Panc1 (cell line): Measurements from ENCODE around the gene SHLD1. TPM values are rescaled to one million over a fixed set of nuclear protein-coding genes. Genes with fewer than 3 reads are reported as not detected.

Experiments used
- ATAC-seq: fragments of 200-7000 bp; cut with Tn5 transposase; 2 replicates; pipeline ENCODE4 v1.9.1; 2020; ENCODE audit warnings: mild to moderate bottlenecking, moderate library complexity
- BruUV-seq: library from RNA; stranded (reverse); fragments of 400-500 nt; replicated peaks from 2 replicates; lab custom pipeline; 2021; lab: Mats Ljungman, UMichigan
- CTCF ChIA-PET: fragments of 300-600 bp; sonication (Branson Sonifier 250); formaldehyde crosslinking; loops from one replicate; lab custom pipeline; 2022; ENCODE audit warnings: antibody characterized with exemption; lab: Charles Lee
- POLR2A ChIA-PET: fragments of 300-600 bp; sonication (Branson Sonifier 250); formaldehyde crosslinking; loops from one replicate; lab custom pipeline; 2022; ENCODE audit warnings: antibody characterized with exemption; lab: Charles Lee
- DNase-seq: peaks from one replicate; pipeline ENCODE4 v3.0.0-alpha.2; 2010; ENCODE audit warnings: low read depth, low spot score
- H3K27ac ChIP-seq: 2 replicates; pipeline ENCODE4 v1.5.1; 2011; ENCODE audit warnings: mild to moderate bottlenecking, low read length, inconsistent platforms
- H3K27me3 ChIP-seq: fragments of 200-500 bp; sonication (Bioruptor generic); 2 replicates; pipeline ENCODE4 v1.6.0; 2014; ENCODE audit warnings: low read length, inconsistent platforms; ENCODE audit not compliant: control insufficient read depth, insufficient read depth
- H3K36me3 ChIP-seq: fragments of 200-500 bp; sonication (Bioruptor generic); 2 replicates; pipeline ENCODE4 v1.5.1; 2014; ENCODE audit warnings: inconsistent platforms, mild to moderate bottlenecking, low read length, moderate library complexity; ENCODE audit not compliant: control insufficient read depth, insufficient read depth
- H3K4me1 ChIP-seq: 2 replicates; pipeline ENCODE4 v1.5.1; 2011; ENCODE audit warnings: inconsistent platforms, mild to moderate bottlenecking, low read length, moderate library complexity; ENCODE audit not compliant: control insufficient read depth, insufficient read depth
- H3K4me3 ChIP-seq, 2 experiments: 2 replicates each; pipeline ENCODE4 v1.5.1; 2011 to 2012; ENCODE audit warnings: low read depth in 2 of 2, low read length in 2 of 2, mild to moderate bottlenecking in 2 of 2, inconsistent platforms in 1 of 2, moderate library complexity in 1 of 2
- H3K9me3 ChIP-seq: fragments of 200-500 bp; sonication (Bioruptor generic); 2 replicates; pipeline ENCODE4 v1.5.1; 2014; ENCODE audit warnings: low read depth, mild to moderate bottlenecking, inconsistent platforms, low read length, moderate library complexity; ENCODE audit not compliant: control insufficient read depth, insufficient read depth
- POLR2AphosphoS5 ChIP-seq: IDR thresholded peaks from 2 replicates; pipeline ENCODE4 v1.6.1; 2012; ENCODE audit warnings: mild to moderate bottlenecking, low read depth, low read length, moderate library complexity
- SIN3A ChIP-seq: IDR thresholded peaks from 2 replicates; pipeline ENCODE4 v1.6.1; 2012; ENCODE audit warnings: low read depth, mild to moderate bottlenecking, low read length, moderate library complexity, borderline replicate concordance; ENCODE audit not compliant: insufficient read depth
- TCF7L2 ChIP-seq: IDR thresholded peaks from 2 replicates; pipeline ENCODE4 v1.6.1; 2011; ENCODE audit warnings: mild to moderate bottlenecking, low read depth, low read length, inconsistent platforms
- in situ Hi-C: cut with HindIII; loops from 2 replicates; pipeline ENCODE4 v1.10.0; 2016; ENCODE audit warnings: low sequenced_read_pairs, low pct_unique_long_range_greater_than_20kb
- intact Hi-C: fragments of 100-400 bp; cut with micrococcal nuclease; formaldehyde crosslinking; loops from one replicate; pipeline ENCODE4 v1.10.0; 2022; ENCODE audit not compliant: unreplicated experiment
- total RNA-seq: library from RNA; stranded (reverse); gene quantifications from one replicate; pipeline ENCODE4 v1.2.1, GENCODE V29; 2021; ENCODE audit not compliant: unreplicated experiment
- TF ChIP-seq, protein P1 (sequence below): fragments of 450-650 bp; IDR thresholded peaks from 2 replicates; pipeline ENCODE4 v1.5.1; 2017; ENCODE audit warnings: mild to moderate bottlenecking
- TF ChIP-seq, protein P2 (sequence below), 2 experiments: IDR thresholded peaks; 2 replicates each; pipeline ENCODE4 v1.6.1; 2011 to 2012; ENCODE audit warnings: low read depth in 2 of 2, control low read depth in 1 of 2, low read length in 1 of 2, mild to moderate bottlenecking in 1 of 2, moderate library complexity in 1 of 2; ENCODE audit not compliant: insufficient read depth in 1 of 2

Gene SHLD1
- total RNA-seq, 1 experiment from 2014 or later, result 4.3 TPM

DNA sequence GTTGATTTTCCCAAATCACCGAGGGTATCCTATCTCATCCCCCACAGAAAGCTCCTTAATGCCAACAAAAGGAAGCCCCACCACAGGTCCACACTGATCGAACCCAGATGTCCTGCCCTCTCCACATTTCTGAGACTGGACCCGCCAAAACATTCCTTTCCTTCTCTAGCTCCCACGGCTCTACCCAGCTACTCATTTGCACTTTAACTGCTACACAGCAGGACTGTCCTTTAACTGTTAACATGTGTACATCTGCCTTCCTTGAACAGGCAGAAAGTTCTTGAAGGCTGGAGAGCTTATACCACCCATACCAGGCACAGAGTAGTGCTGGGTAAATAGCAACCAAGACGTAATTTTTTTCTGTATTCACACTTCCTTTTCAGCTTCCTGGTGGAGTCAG is 131.5 kb downstream of the SHLD1 start:
- H3K27ac ChIP-seq, result no peak overlapping the region
- no peaks in the 10 kb centered on the region for H3K9me3 ChIP-seq
- H3K36me3 ChIP-seq, result no peaks in the 10 kb centered on the region
- no peaks in the 10 kb centered on the region for H3K4me1 ChIP-seq
- no peak for DNase-seq
- intact Hi-C loops (no loop called here), in situ Hi-C loops (no loop called here)
- no peak for ATAC-seq
- no peak for TF ChIP-seq SIN3A
- TF ChIP-seq, protein P1, sequence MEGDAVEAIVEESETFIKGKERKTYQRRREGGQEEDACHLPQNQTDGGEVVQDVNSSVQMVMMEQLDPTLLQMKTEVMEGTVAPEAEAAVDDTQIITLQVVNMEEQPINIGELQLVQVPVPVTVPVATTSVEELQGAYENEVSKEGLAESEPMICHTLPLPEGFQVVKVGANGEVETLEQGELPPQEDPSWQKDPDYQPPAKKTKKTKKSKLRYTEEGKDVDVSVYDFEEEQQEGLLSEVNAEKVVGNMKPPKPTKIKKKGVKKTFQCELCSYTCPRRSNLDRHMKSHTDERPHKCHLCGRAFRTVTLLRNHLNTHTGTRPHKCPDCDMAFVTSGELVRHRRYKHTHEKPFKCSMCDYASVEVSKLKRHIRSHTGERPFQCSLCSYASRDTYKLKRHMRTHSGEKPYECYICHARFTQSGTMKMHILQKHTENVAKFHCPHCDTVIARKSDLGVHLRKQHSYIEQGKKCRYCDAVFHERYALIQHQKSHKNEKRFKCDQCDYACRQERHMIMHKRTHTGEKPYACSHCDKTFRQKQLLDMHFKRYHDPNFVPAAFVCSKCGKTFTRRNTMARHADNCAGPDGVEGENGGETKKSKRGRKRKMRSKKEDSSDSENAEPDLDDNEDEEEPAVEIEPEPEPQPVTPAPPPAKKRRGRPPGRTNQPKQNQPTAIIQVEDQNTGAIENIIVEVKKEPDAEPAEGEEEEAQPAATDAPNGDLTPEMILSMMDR, result no peak
- TF ChIP-seq TCF7L2, result no peak
- TF ChIP-seq, protein P2, sequence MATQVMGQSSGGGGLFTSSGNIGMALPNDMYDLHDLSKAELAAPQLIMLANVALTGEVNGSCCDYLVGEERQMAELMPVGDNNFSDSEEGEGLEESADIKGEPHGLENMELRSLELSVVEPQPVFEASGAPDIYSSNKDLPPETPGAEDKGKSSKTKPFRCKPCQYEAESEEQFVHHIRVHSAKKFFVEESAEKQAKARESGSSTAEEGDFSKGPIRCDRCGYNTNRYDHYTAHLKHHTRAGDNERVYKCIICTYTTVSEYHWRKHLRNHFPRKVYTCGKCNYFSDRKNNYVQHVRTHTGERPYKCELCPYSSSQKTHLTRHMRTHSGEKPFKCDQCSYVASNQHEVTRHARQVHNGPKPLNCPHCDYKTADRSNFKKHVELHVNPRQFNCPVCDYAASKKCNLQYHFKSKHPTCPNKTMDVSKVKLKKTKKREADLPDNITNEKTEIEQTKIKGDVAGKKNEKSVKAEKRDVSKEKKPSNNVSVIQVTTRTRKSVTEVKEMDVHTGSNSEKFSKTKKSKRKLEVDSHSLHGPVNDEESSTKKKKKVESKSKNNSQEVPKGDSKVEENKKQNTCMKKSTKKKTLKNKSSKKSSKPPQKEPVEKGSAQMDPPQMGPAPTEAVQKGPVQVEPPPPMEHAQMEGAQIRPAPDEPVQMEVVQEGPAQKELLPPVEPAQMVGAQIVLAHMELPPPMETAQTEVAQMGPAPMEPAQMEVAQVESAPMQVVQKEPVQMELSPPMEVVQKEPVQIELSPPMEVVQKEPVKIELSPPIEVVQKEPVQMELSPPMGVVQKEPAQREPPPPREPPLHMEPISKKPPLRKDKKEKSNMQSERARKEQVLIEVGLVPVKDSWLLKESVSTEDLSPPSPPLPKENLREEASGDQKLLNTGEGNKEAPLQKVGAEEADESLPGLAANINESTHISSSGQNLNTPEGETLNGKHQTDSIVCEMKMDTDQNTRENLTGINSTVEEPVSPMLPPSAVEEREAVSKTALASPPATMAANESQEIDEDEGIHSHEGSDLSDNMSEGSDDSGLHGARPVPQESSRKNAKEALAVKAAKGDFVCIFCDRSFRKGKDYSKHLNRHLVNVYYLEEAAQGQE (IDR thresholded peaks at IDR 0.05; ENCODE audit: insufficient read depth in 1 of 2, low read depth in 2 of 2, low read length in 1 of 2), result no peak
- no peak for TF ChIP-seq POLR2AphosphoS5
- BruUV-seq, result no TSS peak
- ChIA-PET POLR2A (no interaction called here), CTCF (no interaction called here)
- peaks cover 8% of the 10 kb centered on the region; the same call in 1 of the 2 replicates for H3K27me3 ChIP-seq
- no peak overlapping the region for H3K4me3 ChIP-seq

DNA sequence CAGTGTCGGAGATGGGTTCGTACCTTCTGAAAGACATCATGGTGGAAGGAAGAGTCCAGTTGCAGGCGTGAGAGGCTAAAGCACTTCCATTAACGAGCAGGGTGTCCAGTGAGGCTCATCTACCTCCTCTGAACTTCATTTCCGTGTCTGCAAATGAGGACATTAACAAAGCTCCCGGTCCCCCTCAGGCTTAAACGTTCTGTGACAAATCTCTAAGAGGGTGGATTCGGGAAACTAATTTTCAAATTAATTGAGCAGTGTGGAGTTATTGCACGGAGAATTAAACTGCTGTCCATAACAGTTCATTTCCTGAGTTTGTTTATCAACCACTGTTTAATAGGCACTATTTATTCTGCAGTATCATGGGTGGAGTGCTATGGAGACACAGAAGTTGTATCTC is 132.0 kb downstream of the SHLD1 start:
- Histone ChIP-seq H3K27ac (no peak overlapping the region), H3K4me1 (no peaks in the 10 kb centered on the region), H3K4me3 (no peak overlapping the region), H3K36me3 (no peaks in the 10 kb centered on the region), H3K9me3 (no peaks in the 10 kb centered on the region), H3K27me3 (peaks cover 8% of the 10 kb centered on the region; the same call in 1 of the 2 replicates)
- ATAC-seq (no peak), DNase-seq (no peak)
- BruUV-seq, result no TSS peak
- ChIA-PET CTCF (no interaction called here), POLR2A (interaction anchor here (0.6 kb wide), 1 partner anchor 56 kb away, joined by 8 read pairs; no protein-coding TSS in a partner anchor)
- TF ChIP-seq POLR2AphosphoS5, result no peak
- no peak for TF ChIP-seq SIN3A
- no peak for TF ChIP-seq TCF7L2
- TF ChIP-seq, protein P1, result no peak
- TF ChIP-seq, protein P2 (IDR thresholded peaks at IDR 0.05; ENCODE audit: insufficient read depth in 1 of 2, low read depth in 2 of 2, low read length in 1 of 2), result no peak
- in situ Hi-C loops, result no loop called here
- intact Hi-C loops, result no loop called here
